Endothelial cell of umbilical vein (primary cell): ENCODE results near the gene APOL2.
"Not testable (repeated sequence)": the region's sequence is repeated elsewhere in the genome, so short reads cannot be mapped to it uniquely, and the experiment has no call there.

Experiments used
- EZH2 ChIP-seq: IDR thresholded peaks from 2 replicates; pipeline ENCODE4 v1.6.1; 2012; ENCODE audit warnings: borderline replicate concordance, low read depth, mild to moderate bottlenecking, moderate library complexity, low read length, inconsistent platforms; ENCODE audit not compliant: severe bottlenecking
- FOS ChIP-seq: IDR thresholded peaks from 2 replicates; pipeline ENCODE4 v1.6.1; 2011; ENCODE audit warnings: mild to moderate bottlenecking, low read length, moderate library complexity, borderline replicate concordance; ENCODE audit not compliant: insufficient read depth
- MYC ChIP-seq: IDR thresholded peaks from one replicate; pipeline ENCODE4 v1.6.1; 2011; ENCODE audit warnings: mild to moderate bottlenecking, low read depth, low read length
- POLR2A ChIP-seq: IDR thresholded peaks from 2 replicates; pipeline ENCODE4 v1.6.1; 2012; ENCODE audit warnings: low read depth, mild to moderate bottlenecking, control low read depth, low read length
- POLR2AphosphoS5 ChIP-seq: IDR thresholded peaks from 2 replicates; pipeline ENCODE4 v1.6.1; 2012; ENCODE audit warnings: low read depth, mild to moderate bottlenecking, control low read depth, low read length, moderate library complexity; ENCODE audit not compliant: insufficient read depth
- TF ChIP-seq, protein P1 (sequence below), 2 donors: IDR thresholded peaks; 1 replicate in 1 of 2; 2 replicates in 1 of 2; pipeline ENCODE4 v1.5.1; 2011; ENCODE audit warnings: low read length in 2 of 2, mild to moderate bottlenecking in 2 of 2, moderate library complexity in 2 of 2, control low read depth in 1 of 2, inconsistent platforms in 1 of 2, low read depth in 1 of 2; ENCODE audit not compliant: insufficient read depth in 1 of 2; ENCODE audit errors: extremely low read depth in 1 of 2
- TF ChIP-seq, protein P2 (sequence below): IDR thresholded peaks from 2 replicates; pipeline ENCODE4 v1.6.1; 2011; ENCODE audit not compliant: insufficient read depth, insufficient read length

DNA sequence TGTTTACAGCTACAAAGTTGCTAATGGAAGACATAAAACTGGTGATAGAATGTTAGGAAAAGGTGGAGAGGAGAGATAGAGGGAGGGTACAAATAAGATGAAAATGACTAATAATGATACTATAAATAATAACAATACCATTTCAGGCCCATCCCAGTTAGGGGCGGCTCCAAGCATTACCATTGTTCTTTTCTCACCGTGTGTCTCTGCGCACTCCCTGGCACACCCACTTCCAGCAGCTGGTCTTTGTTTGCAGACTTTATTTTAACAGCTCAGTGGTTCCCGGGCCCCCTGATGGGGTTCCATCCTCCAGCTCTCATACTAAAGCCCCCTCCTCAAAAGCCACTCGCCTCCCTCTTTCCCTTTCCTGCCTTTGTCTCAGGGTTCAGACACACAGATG lies 38.3 kb downstream of the APOL2 start:
- not testable (repeated sequence) for TF ChIP-seq POLR2A, FOS, POLR2AphosphoS5, EZH2, MYC
- TF ChIP-seq, protein P1, sequence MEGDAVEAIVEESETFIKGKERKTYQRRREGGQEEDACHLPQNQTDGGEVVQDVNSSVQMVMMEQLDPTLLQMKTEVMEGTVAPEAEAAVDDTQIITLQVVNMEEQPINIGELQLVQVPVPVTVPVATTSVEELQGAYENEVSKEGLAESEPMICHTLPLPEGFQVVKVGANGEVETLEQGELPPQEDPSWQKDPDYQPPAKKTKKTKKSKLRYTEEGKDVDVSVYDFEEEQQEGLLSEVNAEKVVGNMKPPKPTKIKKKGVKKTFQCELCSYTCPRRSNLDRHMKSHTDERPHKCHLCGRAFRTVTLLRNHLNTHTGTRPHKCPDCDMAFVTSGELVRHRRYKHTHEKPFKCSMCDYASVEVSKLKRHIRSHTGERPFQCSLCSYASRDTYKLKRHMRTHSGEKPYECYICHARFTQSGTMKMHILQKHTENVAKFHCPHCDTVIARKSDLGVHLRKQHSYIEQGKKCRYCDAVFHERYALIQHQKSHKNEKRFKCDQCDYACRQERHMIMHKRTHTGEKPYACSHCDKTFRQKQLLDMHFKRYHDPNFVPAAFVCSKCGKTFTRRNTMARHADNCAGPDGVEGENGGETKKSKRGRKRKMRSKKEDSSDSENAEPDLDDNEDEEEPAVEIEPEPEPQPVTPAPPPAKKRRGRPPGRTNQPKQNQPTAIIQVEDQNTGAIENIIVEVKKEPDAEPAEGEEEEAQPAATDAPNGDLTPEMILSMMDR (IDR thresholded peaks at IDR 0.05; ENCODE audit: extremely low read depth in 1 of 2, insufficient read depth in 1 of 2, low read depth in 1 of 2, low read length in 2 of 2) = not testable (repeated sequence)
- TF ChIP-seq, protein P2, sequence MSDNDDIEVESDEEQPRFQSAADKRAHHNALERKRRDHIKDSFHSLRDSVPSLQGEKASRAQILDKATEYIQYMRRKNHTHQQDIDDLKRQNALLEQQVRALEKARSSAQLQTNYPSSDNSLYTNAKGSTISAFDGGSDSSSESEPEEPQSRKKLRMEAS = not testable (repeated sequence)
